ENCODE measurements around the gene SPRED1.

DNA sequence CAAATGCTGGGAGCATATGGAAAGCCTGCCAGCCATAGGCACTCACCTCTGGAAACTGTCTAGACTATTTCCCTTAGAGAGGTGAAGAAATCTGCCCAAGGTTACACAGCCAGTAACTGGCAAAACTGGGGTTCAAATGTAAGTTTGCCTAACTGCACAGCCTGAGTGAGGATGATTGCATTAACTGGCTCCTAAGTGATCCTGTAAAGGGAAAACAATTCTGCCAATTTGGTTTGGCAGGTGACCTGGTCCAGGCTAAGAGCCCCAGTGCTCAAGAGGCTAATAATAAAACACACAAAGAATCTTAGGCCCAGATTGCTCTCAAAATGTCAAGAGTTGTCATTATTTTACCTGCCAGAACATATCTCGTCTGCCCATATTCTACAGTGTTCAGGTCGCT lies 43.9 kb upstream of the SPRED1 start:
- TF ChIP-seq CTCF (IDR thresholded peaks at IDR 0.05) (no peak), POLR2AphosphoS5 (IDR thresholded peaks at IDR 0.05) (no peak), POLR2A (IDR thresholded peaks at IDR 0.05) (no peak), EP300 (IDR thresholded peaks at IDR 0.05) (no peak)
